Measurements from ENCODE around the gene DOCK3. TPM values are rescaled to one million over a fixed set of nuclear protein-coding genes. Genes with fewer than 3 reads are reported as not detected.

The DOCK3 gene
- polyA plus RNA-seq, 2 of the 4 experiments (the other 2 are of a cell fraction), result 0.40 to 0.46 TPM

DNA sequence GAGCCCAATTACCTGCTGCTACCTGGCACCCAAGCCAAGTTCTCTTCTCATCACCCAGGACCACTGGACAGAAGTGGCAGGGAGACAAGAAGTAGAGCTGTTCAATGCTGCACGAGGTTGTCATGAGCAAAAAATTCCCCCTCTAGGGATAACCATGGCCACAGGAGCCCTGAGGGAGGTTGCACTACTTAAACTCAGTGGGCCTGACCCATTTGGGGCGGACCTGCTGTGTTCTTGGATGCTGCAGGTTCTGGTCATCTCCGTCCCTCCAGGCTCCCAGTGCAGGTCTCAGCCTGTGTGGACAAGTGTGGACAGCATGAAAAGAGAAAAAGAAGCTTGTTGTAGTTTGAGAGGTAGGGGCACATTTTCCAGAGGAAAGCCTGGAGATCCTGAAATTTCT lies 684.3 kb downstream of the DOCK3 start:
- POLR2A ChIA-PET, result no interaction called here
- DNase-seq (ENCODE audit: low read depth in 1 of 2, low spot score in 1 of 2) (no peak), ATAC-seq (no peak), FAIRE-seq (no peak)
- TF ChIP-seq BHLHE40 (IDR thresholded peaks at IDR 0.05; ENCODE audit: low read depth, low read length), result no peak
- no peak for TF ChIP-seq SREBF2 (IDR thresholded peaks at IDR 0.05)
- TF ChIP-seq, protein P1, sequence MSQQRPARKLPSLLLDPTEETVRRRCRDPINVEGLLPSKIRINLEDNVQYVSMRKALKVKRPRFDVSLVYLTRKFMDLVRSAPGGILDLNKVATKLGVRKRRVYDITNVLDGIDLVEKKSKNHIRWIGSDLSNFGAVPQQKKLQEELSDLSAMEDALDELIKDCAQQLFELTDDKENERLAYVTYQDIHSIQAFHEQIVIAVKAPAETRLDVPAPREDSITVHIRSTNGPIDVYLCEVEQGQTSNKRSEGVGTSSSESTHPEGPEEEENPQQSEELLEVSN (IDR thresholded peaks at IDR 0.05; ENCODE audit: borderline replicate concordance, low read depth), result no peak
- no peak for TF ChIP-seq JUN (IDR thresholded peaks at IDR 0.05)
- no peak for TF ChIP-seq HES2 (IDR thresholded peaks at IDR 0.05)
- TF ChIP-seq REST (IDR thresholded peaks at IDR 0.05), result no peak
- no peak for TF ChIP-seq NFE2L2 (conservative IDR thresholded peaks at IDR 0.05; ENCODE audit: low read length)
- TF ChIP-seq RARB (CRISPR knock-in tag; IDR thresholded peaks at IDR 0.05), result no peak
- Histone ChIP-seq H3K4me1 (no peaks in the 10 kb centered on the region), H3K4me2 (no peak overlapping the region), H3K27ac (no peak overlapping the region), H3K4me3 (no peak overlapping the region), H3K9me3 (no peaks in the 10 kb centered on the region)
- WGBS (ENCODE audit: missing lambda C conversion rate), result 25% methylated on average over 3 of the region's 3 CpGs
- CTCF ChIA-PET, result interaction anchor here (0.6 to 2.3 kb wide), 7 partner anchors 13 to 746 kb away, joined by 3 to 13 read pairs (median 4); no protein-coding TSS in a partner anchor

DNA sequence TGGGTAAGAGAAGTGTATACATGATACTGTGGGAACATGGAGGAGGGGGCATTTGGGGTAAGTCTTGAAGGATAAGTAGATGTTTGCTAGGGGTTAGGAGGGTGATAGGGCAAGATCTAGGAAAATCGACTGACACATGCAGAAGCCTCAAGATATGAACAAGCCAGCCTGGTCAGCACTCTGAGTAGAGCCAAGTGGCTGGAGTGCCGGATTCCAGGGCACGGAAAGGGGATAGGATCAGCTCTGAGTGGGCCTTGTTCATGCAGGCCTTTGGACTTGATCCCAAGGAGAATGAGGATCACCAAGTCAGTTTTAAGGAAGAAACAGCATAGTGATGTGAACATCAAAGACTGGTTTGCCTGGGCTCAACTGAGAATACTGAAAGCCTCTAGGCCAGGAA lies 686.1 kb downstream of the DOCK3 start:
- CTCF ChIA-PET, result interaction anchor here (0.9 kb wide), 1 partner anchor 745 kb away, joined by 3 read pairs; no protein-coding TSS in a partner anchor
- Histone ChIP-seq H3K4me1 (no peaks in the 10 kb centered on the region), H3K27ac (no peak overlapping the region), H3K9me3 (no peaks in the 10 kb centered on the region), H3K4me3 (no peak overlapping the region), H3K4me2 (no peak overlapping the region)
- ATAC-seq (no peak), DNase-seq (ENCODE audit: low read depth in 1 of 2, low spot score in 1 of 2) (no peak), FAIRE-seq (no peak)
- TF ChIP-seq MAFK (IDR thresholded peaks at IDR 0.05; ENCODE audit: partially characterized antibody), result no peak
- TF ChIP-seq HOXB5 (CRISPR knock-in tag; IDR thresholded peaks at IDR 0.05), result no peak
- TF ChIP-seq CEBPB (IDR thresholded peaks at IDR 0.05), result no peak
- TF ChIP-seq BCL3 (IDR thresholded peaks at IDR 0.05), result no peak
- no peak for TF ChIP-seq ZC3H11A (IDR thresholded peaks at IDR 0.05)
- no peak for TF ChIP-seq SMC3 (IDR thresholded peaks at IDR 0.05)
- no peak for TF ChIP-seq HOXA7 (CRISPR knock-in tag; IDR thresholded peaks at IDR 0.05)
- TF ChIP-seq GATA3 (IDR thresholded peaks at IDR 0.05; ENCODE audit: borderline replicate concordance), result no peak
- no peak for TF ChIP-seq TP53 (CRISPR knock-in tag; IDR thresholded peaks at IDR 0.05)
- TF ChIP-seq, protein P2, sequence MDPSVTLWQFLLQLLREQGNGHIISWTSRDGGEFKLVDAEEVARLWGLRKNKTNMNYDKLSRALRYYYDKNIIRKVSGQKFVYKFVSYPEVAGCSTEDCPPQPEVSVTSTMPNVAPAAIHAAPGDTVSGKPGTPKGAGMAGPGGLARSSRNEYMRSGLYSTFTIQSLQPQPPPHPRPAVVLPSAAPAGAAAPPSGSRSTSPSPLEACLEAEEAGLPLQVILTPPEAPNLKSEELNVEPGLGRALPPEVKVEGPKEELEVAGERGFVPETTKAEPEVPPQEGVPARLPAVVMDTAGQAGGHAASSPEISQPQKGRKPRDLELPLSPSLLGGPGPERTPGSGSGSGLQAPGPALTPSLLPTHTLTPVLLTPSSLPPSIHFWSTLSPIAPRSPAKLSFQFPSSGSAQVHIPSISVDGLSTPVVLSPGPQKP (IDR thresholded peaks at IDR 0.05; ENCODE audit: low read depth, low read length), result no peak
- TF ChIP-seq BHLHE40 (IDR thresholded peaks at IDR 0.05; ENCODE audit: low read depth, low read length), result no peak
- POLR2A ChIA-PET, result no interaction called here
- 69% methylated on average over 3 of the region's 3 CpGs for WGBS (ENCODE audit: missing lambda C conversion rate)

All from A549 (cell line).